Measurements from ENCODE around the gene STXBP3. TPM values are rescaled to one million over a fixed set of nuclear protein-coding genes. Genes with fewer than 3 reads are reported as not detected.

The STXBP3 gene
- polyA plus RNA-seq, 1 donor from 2014 or later, result 29.6 TPM

- no peaks in the 10 kb centered on the region for H4K20me1 ChIP-seq (ENCODE audit: insufficient read depth)
- H3K4me2 ChIP-seq (ENCODE audit: low read length), result no peak overlapping the region
- no peaks in the 10 kb centered on the region for H3F3A ChIP-seq (ENCODE audit: insufficient read depth, low read length, poor library complexity, severe bottlenecking)
- no peak for TF ChIP-seq CTCF (IDR thresholded peaks at IDR 0.05; ENCODE audit: poor library complexity, severe bottlenecking)
- no peak for TF ChIP-seq RAD21 (conservative IDR thresholded peaks at IDR 0.05)
- no peak for TF ChIP-seq POLR2AphosphoS5 (IDR thresholded peaks at IDR 0.05)
- no peak for TF ChIP-seq SMC3 (conservative IDR thresholded peaks at IDR 0.05; ENCODE audit: poor library complexity)
- no peak for TF ChIP-seq MXI1 (conservative IDR thresholded peaks at IDR 0.05; ENCODE audit: poor library complexity, severe bottlenecking)
- TF ChIP-seq EP300 (conservative IDR thresholded peaks at IDR 0.05; ENCODE audit: poor library complexity, severe bottlenecking), result no peak
- no peak for TF ChIP-seq REST (IDR thresholded peaks at IDR 0.05; ENCODE audit: borderline replicate concordance)
- no peak for TF ChIP-seq EZH2 (IDR thresholded peaks at IDR 0.05; ENCODE audit: borderline replicate concordance, insufficient read depth, low read length, poor library complexity, severe bottlenecking)
- no peak for TF ChIP-seq TAF1 (IDR thresholded peaks at IDR 0.05; ENCODE audit: low read depth)
- no peaks in the 10 kb centered on the region for H3K27me3 ChIP-seq (ENCODE audit: insufficient read depth, low read depth, low read length)
- H2AFZ ChIP-seq (ENCODE audit: low read depth, low read length), result no peak overlapping the region
- no peaks in the 10 kb centered on the region for H3K9me2 ChIP-seq (ENCODE audit: insufficient read depth, low read length)
- no peaks in the 10 kb centered on the region for H3K36me3 ChIP-seq (ENCODE audit: insufficient read depth, low read length)
- no peak overlapping the region for H3K4me3 ChIP-seq (ENCODE audit: low read length)
- no peaks in the 10 kb centered on the region for H3K9me3 ChIP-seq (ENCODE audit: low read length)
- no peak overlapping the region for H3K9ac ChIP-seq (ENCODE audit: low read length)
- no peaks in the 10 kb centered on the region for H3K79me2 ChIP-seq (replicated peaks; ENCODE audit: insufficient read depth, low read length)
- no peak overlapping the region for H3K27ac ChIP-seq (ENCODE audit: low read length)
Observed at GRCh38 chr1:108734171-108734865, 12.2 kb upstream of the STXBP3 start.

GRCh38 chr1:108742253-108742652, 4.2 kb upstream of the STXBP3 start:
- H3K9me3 ChIP-seq (ENCODE audit: low read length), result no peaks in the 10 kb centered on the region
- no peaks in the 10 kb centered on the region for H3K9me2 ChIP-seq (ENCODE audit: insufficient read depth, low read length)
- H3K27me3 ChIP-seq (ENCODE audit: insufficient read depth, low read depth, low read length), result no peaks in the 10 kb centered on the region
- H3K27ac ChIP-seq (ENCODE audit: low read length), result no peak overlapping the region
- H2AFZ ChIP-seq (ENCODE audit: low read depth, low read length), result no peak overlapping the region
- TF ChIP-seq EZH2 (IDR thresholded peaks at IDR 0.05; ENCODE audit: borderline replicate concordance, insufficient read depth, low read length, poor library complexity, severe bottlenecking) (no peak), MXI1 (conservative IDR thresholded peaks at IDR 0.05; ENCODE audit: poor library complexity, severe bottlenecking) (no peak), RAD21 (conservative IDR thresholded peaks at IDR 0.05) (no peak), CTCF (IDR thresholded peaks at IDR 0.05; ENCODE audit: poor library complexity, severe bottlenecking) (no peak), REST (IDR thresholded peaks at IDR 0.05; ENCODE audit: borderline replicate concordance) (no peak), EP300 (conservative IDR thresholded peaks at IDR 0.05; ENCODE audit: poor library complexity, severe bottlenecking) (no peak), TAF1 (IDR thresholded peaks at IDR 0.05; ENCODE audit: low read depth) (no peak), SMC3 (conservative IDR thresholded peaks at IDR 0.05; ENCODE audit: poor library complexity) (no peak), POLR2AphosphoS5 (IDR thresholded peaks at IDR 0.05) (no peak)
- H4K20me1 ChIP-seq (ENCODE audit: insufficient read depth), result no peaks in the 10 kb centered on the region
- H3F3A ChIP-seq (ENCODE audit: insufficient read depth, low read length, poor library complexity, severe bottlenecking), result no peaks in the 10 kb centered on the region
- no peak overlapping the region for H3K4me3 ChIP-seq (ENCODE audit: low read length)
- H3K36me3 ChIP-seq (ENCODE audit: insufficient read depth, low read length), result no peaks in the 10 kb centered on the region
- H3K9ac ChIP-seq (ENCODE audit: low read length), result no peak overlapping the region
- peaks cover 1% of the 10 kb centered on the region for H3K79me2 ChIP-seq (replicated peaks; ENCODE audit: insufficient read depth, low read length)
- no peak overlapping the region for H3K4me2 ChIP-seq (ENCODE audit: low read length)

Data from neural cell (in vitro differentiated cells).